C4-2B (cell line): Measurements from ENCODE around the gene PIK3R2.

Experiments
- H3K27ac ChIP-seq: fragments of 450-650 bp; 2 replicates; pipeline ENCODE4 v1.5.1; 2017
- ZFX ChIP-seq: fragments of 450-650 bp; IDR thresholded peaks from 2 replicates; pipeline ENCODE4 v1.6.1; 2017
- TF ChIP-seq, protein P1 (sequence below): fragments of 450-650 bp; conservative IDR thresholded peaks from 2 replicates; pipeline ENCODE4 v1.5.1; 2017; ENCODE audit warnings: mild to moderate bottlenecking

Gene PIK3R2

GRCh38 chr19:18168673-18169381, 15.9 kb downstream of the PIK3R2 start:
- no peak for TF ChIP-seq ZFX
- TF ChIP-seq, protein P1, sequence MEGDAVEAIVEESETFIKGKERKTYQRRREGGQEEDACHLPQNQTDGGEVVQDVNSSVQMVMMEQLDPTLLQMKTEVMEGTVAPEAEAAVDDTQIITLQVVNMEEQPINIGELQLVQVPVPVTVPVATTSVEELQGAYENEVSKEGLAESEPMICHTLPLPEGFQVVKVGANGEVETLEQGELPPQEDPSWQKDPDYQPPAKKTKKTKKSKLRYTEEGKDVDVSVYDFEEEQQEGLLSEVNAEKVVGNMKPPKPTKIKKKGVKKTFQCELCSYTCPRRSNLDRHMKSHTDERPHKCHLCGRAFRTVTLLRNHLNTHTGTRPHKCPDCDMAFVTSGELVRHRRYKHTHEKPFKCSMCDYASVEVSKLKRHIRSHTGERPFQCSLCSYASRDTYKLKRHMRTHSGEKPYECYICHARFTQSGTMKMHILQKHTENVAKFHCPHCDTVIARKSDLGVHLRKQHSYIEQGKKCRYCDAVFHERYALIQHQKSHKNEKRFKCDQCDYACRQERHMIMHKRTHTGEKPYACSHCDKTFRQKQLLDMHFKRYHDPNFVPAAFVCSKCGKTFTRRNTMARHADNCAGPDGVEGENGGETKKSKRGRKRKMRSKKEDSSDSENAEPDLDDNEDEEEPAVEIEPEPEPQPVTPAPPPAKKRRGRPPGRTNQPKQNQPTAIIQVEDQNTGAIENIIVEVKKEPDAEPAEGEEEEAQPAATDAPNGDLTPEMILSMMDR: no peak
- H3K27ac ChIP-seq: no peak overlapping the region

GRCh38 chr19:18170714-18171255, 17.8 kb downstream of the PIK3R2 start:
- H3K27ac ChIP-seq: no peak overlapping the region
- TF ChIP-seq ZFX: no peak
- TF ChIP-seq, protein P1: no peak

DNA sequence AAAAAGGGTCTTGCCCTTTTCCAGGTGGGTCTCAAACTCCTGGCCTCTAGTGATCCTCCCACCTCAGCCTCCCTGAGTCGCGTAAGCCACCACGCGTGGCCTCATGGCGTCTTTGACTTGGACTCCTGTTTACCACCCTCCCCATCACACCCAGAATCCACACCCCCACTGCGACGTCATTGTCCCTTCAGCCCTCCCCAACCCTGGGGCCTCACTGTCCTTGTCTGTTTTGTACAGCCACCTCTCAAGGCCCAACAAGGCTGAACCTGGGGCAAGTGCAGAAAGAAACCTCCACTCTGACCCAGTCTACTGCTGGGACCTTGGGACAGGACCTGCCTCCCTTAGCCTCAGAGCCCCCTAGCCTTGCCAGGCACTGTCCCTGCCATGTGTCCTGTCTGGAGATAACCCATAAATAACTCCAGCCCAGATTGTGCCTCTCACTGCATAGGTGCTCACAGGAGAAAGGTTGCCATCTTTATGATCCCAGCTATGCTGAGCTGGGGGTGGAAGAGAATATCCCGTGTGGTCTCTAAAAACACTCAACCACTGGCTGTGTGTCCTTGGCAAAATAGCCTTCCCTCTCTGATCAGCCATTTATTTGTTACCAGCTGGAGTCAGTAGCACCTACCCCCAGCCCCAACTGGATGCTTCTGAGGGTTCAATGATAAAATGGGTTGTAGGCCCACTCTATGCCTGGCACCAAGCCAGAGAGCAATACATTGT, 18.8 kb downstream of the PIK3R2 start:
- TF ChIP-seq ZFX: no peak
- TF ChIP-seq, protein P1: no peak
- H3K27ac ChIP-seq: no peak overlapping the region

DNA sequence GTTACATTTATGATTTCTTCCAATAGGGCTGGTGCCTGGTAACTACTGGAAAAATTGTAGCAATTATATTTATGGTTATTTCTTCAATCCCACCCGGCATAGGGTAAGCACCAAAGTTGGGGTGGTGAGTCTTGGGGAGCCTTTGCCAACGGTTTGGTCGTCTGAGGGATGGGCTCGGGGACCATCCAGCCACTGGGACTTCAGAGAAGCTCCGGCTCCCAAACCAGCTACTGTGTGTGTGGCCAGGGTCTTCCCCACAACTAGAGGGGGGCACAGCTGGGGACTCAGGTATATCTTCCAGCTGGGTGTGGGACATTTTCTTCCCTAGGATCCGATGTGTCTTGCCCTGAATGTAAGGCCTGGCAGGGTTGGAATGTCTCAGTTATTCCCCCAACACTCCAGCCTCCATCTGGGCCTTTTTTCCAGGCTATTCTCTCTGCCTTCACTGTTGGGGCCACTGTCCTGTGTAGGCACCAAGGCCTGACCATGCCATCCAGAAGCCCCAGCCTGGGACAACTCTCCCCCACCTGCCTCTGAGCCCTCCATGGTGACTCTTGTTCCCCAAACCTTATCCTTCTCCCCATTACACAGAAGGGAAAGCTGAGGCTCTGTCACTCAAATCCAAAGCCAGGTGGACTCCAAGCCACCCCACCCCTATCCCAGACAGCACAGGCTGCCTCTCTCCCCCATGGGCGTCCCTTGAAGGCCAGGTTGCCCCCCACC, 19.5 kb downstream of the PIK3R2 start:
- no peak for TF ChIP-seq ZFX
- TF ChIP-seq, protein P1: no peak

GRCh38 chr19:18173054-18173571, 20.1 kb downstream of the PIK3R2 start:
- TF ChIP-seq, protein P1: no peak
- no peak for TF ChIP-seq ZFX
- no peak overlapping the region for H3K27ac ChIP-seq

More for the DNA sequence above, 19.5 kb downstream of the PIK3R2 start:
- no peak overlapping the region for H3K27ac ChIP-seq

GRCh38 chr19:18173572-18174288, 20.8 kb downstream of the PIK3R2 start, which contains the start of gene IFI30:
Gene IFI30, plus strand, starts transcription at chr19:18173813. Its CDS starts 29 bp downstream, at chr19:18173842.
- H3K27ac ChIP-seq: no peak within 1 kb of the TSS

More at GRCh38 chr19:18173572-18174288, 20.8 kb downstream of the PIK3R2 start, which contains the start of gene IFI30:
- TF ChIP-seq, protein P1: no peak
- no peak for TF ChIP-seq ZFX
